Lung (tissue), 12 donors: ENCODE data around the gene CHST7. TPM values are rescaled to one million over a fixed set of nuclear protein-coding genes. Genes with fewer than 3 reads are reported as not detected.

Source experiments
- ATAC-seq: fragments of 200-7000 bp; cut with Tn5 transposase; one replicate; pipeline ENCODE4 v1.9.1; 2020; ENCODE audit warnings: moderate number of reproducible peaks; ENCODE audit not compliant: insufficient read depth, low FRiP score
- DNase-seq, 3 donors: peaks; one replicate each; pipeline ENCODE4 v3.0.0-alpha.2; 2013 to 2017
- H3K27ac ChIP-seq, 2 donors: one replicate each; pipeline ENCODE4 v1.5.1; 2013; ENCODE audit warnings: mild to moderate bottlenecking in 2 of 2, moderate library complexity in 2 of 2, control low read depth in 1 of 2, inconsistent platforms in 1 of 2, low read depth in 1 of 2, low read length in 1 of 2
- H3K27me3 ChIP-seq, 3 donors: one replicate each; pipeline ENCODE4 v1.5.1; 2013; ENCODE audit warnings: low read length in 2 of 3; ENCODE audit not compliant: control insufficient read depth in 3 of 3, insufficient read depth in 3 of 3
- H3K36me3 ChIP-seq, 4 donors: one replicate each; pipeline ENCODE4 v1.5.1; 2013; ENCODE audit warnings: low read length in 4 of 4, mild to moderate bottlenecking in 1 of 4, moderate library complexity in 1 of 4; ENCODE audit not compliant: control insufficient read depth in 4 of 4, insufficient read depth in 4 of 4
- H3K4me1 ChIP-seq, 5 donors: one replicate each; pipeline ENCODE4 v1.5.1; 2013; ENCODE audit warnings: low read length in 5 of 5, mild to moderate bottlenecking in 2 of 5, moderate library complexity in 1 of 5; ENCODE audit not compliant: control insufficient read depth in 5 of 5, insufficient read depth in 5 of 5
- H3K4me3 ChIP-seq: one replicate; pipeline ENCODE4 v1.5.1; 2013; ENCODE audit warnings: mild to moderate bottlenecking, control low read depth, moderate library complexity
- H3K9ac ChIP-seq, 2 donors: one replicate each; pipeline ENCODE4 v1.5.1; 2013; ENCODE audit warnings: low read length in 2 of 2, control low read depth in 1 of 2; ENCODE audit not compliant: insufficient read depth in 1 of 2
- H3K9me3 ChIP-seq, 4 donors: one replicate each; pipeline ENCODE4 v1.5.1; 2013; ENCODE audit warnings: low read length in 3 of 4, mild to moderate bottlenecking in 1 of 4, moderate library complexity in 1 of 4; ENCODE audit not compliant: control insufficient read depth in 4 of 4, insufficient read depth in 3 of 4
- WGBS, 2 donors: extraction: QIAGEN DNeasy Blood & Tissue Kit; methylation state at CpG; one replicate each; pipeline ENCODE4 v1.1.7; 2013; 5-methylcytosine and 5-hydroxymethylcytosine counted together
- polyA plus RNA-seq, 2 donors: library from polyadenylated mRNA; stranded (reverse); fragments of 200-250 nt; gene quantifications; one replicate each; pipeline ENCODE4 v1.2.1, GENCODE V29; 2013
- total RNA-seq, 2 donors: library from RNA; depleted of rRNA in 1 of 2; stranded (reverse); fragments of >200 nt in 1 of 2; gene quantifications; one replicate each; pipeline ENCODE4 v1.2.1, GENCODE V29; 2014 to 2021
- TF ChIP-seq, protein P1 (sequence below): IDR thresholded peaks from 2 replicates; pipeline ENCODE4 v1.5.1; 2012; ENCODE audit warnings: mild to moderate bottlenecking; ENCODE audit errors: control extremely low read depth, extremely low read depth
- donor health status: control.
- donor health status: control.
- donor health status: Bipolar disorder and iron deficiency.
- donor health status: healthy.
- donor health status: DM: yes; HTN: yes; CAD: no.

The CHST7 gene
- total and polyA plus RNA-seq, 4 donors: 2.0 to 8.5 (median 7.9) TPM

GRCh38 chrX:46571423-46572339 lies 1.9 kb upstream of the CHST7 start:
- H3K9me3 ChIP-seq: peaks cover 0 to 13% (median 0%) of the 10 kb centered on the region in 4 donors
- H3K27me3 ChIP-seq: peaks cover 0 to 10% (median 2%) of the 10 kb centered on the region in 3 donors
- WGBS, 2 donors: 75 to 88% methylated on average over 10 of the region's 10 CpGs
- DNase-seq (no peak), ATAC-seq (no peak)
- peaks cover 0 to 7% (median 3%) of the 10 kb centered on the region in 5 donors for H3K4me1 ChIP-seq
- no peak overlapping the region for H3K27ac ChIP-seq
- TF ChIP-seq, protein P1, sequence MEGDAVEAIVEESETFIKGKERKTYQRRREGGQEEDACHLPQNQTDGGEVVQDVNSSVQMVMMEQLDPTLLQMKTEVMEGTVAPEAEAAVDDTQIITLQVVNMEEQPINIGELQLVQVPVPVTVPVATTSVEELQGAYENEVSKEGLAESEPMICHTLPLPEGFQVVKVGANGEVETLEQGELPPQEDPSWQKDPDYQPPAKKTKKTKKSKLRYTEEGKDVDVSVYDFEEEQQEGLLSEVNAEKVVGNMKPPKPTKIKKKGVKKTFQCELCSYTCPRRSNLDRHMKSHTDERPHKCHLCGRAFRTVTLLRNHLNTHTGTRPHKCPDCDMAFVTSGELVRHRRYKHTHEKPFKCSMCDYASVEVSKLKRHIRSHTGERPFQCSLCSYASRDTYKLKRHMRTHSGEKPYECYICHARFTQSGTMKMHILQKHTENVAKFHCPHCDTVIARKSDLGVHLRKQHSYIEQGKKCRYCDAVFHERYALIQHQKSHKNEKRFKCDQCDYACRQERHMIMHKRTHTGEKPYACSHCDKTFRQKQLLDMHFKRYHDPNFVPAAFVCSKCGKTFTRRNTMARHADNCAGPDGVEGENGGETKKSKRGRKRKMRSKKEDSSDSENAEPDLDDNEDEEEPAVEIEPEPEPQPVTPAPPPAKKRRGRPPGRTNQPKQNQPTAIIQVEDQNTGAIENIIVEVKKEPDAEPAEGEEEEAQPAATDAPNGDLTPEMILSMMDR: no peak
- no peak overlapping the region for H3K9ac ChIP-seq
- H3K36me3 ChIP-seq: no peaks in the 10 kb centered on the region
- no peak overlapping the region for H3K4me3 ChIP-seq

DNA sequence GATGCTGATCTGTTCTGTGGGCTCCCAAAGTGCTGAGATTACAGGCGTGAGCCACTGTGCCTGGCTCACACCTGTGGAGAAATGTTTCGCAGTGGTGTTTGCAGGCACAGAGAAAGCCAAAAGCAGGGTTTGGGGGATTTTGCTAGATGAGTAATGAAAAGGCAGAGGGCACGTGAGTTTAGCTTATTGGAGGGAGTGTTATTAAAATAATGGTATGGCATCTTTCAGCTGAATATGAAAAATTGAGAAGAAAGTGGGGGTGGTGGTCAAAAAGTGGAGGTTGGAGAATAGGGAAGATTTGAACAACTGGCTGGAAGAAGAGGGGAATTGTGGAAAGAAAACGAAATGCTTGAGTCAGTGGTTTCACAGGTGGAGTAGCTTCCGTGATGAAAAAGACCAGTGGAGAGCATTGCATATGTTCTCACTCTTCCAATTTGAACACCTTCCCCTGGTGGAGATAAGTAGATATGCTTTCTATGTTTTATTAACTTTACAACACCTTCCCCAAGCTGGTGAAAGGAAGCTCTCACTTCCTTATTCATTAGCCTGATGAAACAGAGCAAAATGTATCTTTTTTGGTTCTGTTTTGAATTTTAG lies 1.1 kb upstream of the CHST7 start:
- no peak for DNase-seq
- H3K4me3 ChIP-seq: no peak overlapping the region
- peaks cover 0 to 7% (median 3%) of the 10 kb centered on the region in 5 donors for H3K4me1 ChIP-seq
- H3K36me3 ChIP-seq: no peaks in the 10 kb centered on the region
- WGBS, 2 donors: 64 to 69% methylated on average over 5 of the region's 5 CpGs
- H3K27ac ChIP-seq: no peak overlapping the region
- TF ChIP-seq, protein P1: no peak
- H3K27me3 ChIP-seq: peaks cover 0 to 12% (median 2%) of the 10 kb centered on the region in 3 donors
- H3K9ac ChIP-seq: no peak overlapping the region
- no peak for ATAC-seq
- H3K9me3 ChIP-seq: peaks cover 0 to 13% (median 0%) of the 10 kb centered on the region in 4 donors

- ATAC-seq (peak; percentile 29), DNase-seq (peak in 2 of 3 donors; percentile 40 to 46)
- Histone ChIP-seq H3K27me3 (peaks cover 0 to 12% (median 2%) of the 10 kb centered on the region in 3 donors), H3K9me3 (peaks cover 0 to 13% (median 0%) of the 10 kb centered on the region in 4 donors), H3K36me3 (no peaks in the 10 kb centered on the region), H3K27ac (peak overlapping the region; percentile 77 to 89), H3K4me1 (peaks cover 2 to 7% (median 4%) of the 10 kb centered on the region in 5 donors), H3K4me3 (peak overlapping the region; percentile 25), H3K9ac (no peak overlapping the region)
- 1 to 43% methylated on average over 32 to 107 of the region's 107 CpGs for WGBS, 2 donors
- TF ChIP-seq, protein P1: no peak
These were observed 568 bp downstream of the CHST7 start for GRCh38 chrX:46573892-46574773.
